ENCODE measurements around the gene HTR1D.
A peak's percentile ranks its signal among the peaks of the same experiment; 100 is the strongest.
"Not testable (repeated sequence)": the region's sequence is repeated elsewhere in the genome, so short reads cannot be mapped to it uniquely, and the experiment has no call there.

The HTR1D gene

GRCh38 chr1:23216771-23217420 lies 406 bp downstream of the HTR1D start:
- peak in 1 of 2 donors; percentile 21 for DNase-seq (ENCODE audit: low read depth in 2 of 2)

GRCh38 chr1:23215751-23216449 lies 1.4 kb downstream of the HTR1D start:
- DNase-seq (ENCODE audit: low read depth in 2 of 2), result no peak

- no peak for DNase-seq (ENCODE audit: low read depth in 2 of 2)
Measured at GRCh38 chr1:23215291-23215690, 2.0 kb downstream of the HTR1D start.

GRCh38 chr1:23214640-23215039 lies 2.7 kb downstream of the HTR1D start:
- DNase-seq (ENCODE audit: low read depth in 2 of 2), result no peak

- DNase-seq (ENCODE audit: low read depth in 2 of 2), result no peak
Measured at GRCh38 chr1:23211955-23212354, 5.3 kb downstream of the HTR1D start.

GRCh38 chr1:23210963-23211362 lies 6.3 kb downstream of the HTR1D start:
- DNase-seq (ENCODE audit: low read depth in 2 of 2), result no peak

- no peak for DNase-seq (ENCODE audit: low read depth in 2 of 2)
Measured at GRCh38 chr1:23210351-23210785, 6.9 kb downstream of the HTR1D start.

- DNase-seq (ENCODE audit: low read depth in 2 of 2), result no peak
Measured at GRCh38 chr1:23209770-23210169, 7.5 kb downstream of the HTR1D start.

- no peak for DNase-seq (ENCODE audit: low read depth in 2 of 2)
Measured at GRCh38 chr1:23208527-23208926, 8.8 kb downstream of the HTR1D start.

GRCh38 chr1:23207733-23208132 lies 9.6 kb downstream of the HTR1D start:
- not testable (repeated sequence) for DNase-seq (ENCODE audit: low read depth in 2 of 2)

GRCh38 chr1:23202263-23202749 lies 15.0 kb downstream of the HTR1D start:
- no peak for DNase-seq (ENCODE audit: low read depth in 2 of 2)

- no peak for DNase-seq (ENCODE audit: low read depth in 2 of 2)
Measured at GRCh38 chr1:23200883-23201282, 16.4 kb downstream of the HTR1D start.

GRCh38 chr1:23198373-23198772 lies 18.9 kb downstream of the HTR1D start:
- DNase-seq (ENCODE audit: low read depth in 2 of 2), result no peak

- DNase-seq (ENCODE audit: low read depth in 2 of 2), result no peak
Measured at GRCh38 chr1:23196627-23197328, 20.5 kb downstream of the HTR1D start.

- DNase-seq (ENCODE audit: low read depth in 2 of 2), result no peak
Measured at GRCh38 chr1:23194119-23194984, 22.9 kb downstream of the HTR1D start.

- no peak for DNase-seq (ENCODE audit: low read depth in 2 of 2)
Measured at GRCh38 chr1:23193391-23194118, 23.7 kb downstream of the HTR1D start.

GRCh38 chr1:23191199-23191598 lies 26.1 kb downstream of the HTR1D start:
- no peak for DNase-seq (ENCODE audit: low read depth in 2 of 2)

GRCh38 chr1:23188936-23189452 lies 28.3 kb downstream of the HTR1D start:
- DNase-seq (ENCODE audit: low read depth in 2 of 2), result not testable (repeated sequence)

GRCh38 chr1:23188434-23188884 lies 28.8 kb downstream of the HTR1D start:
- DNase-seq (ENCODE audit: low read depth in 2 of 2), result no peak

GRCh38 chr1:23187637-23188036 lies 29.7 kb downstream of the HTR1D start:
- DNase-seq (ENCODE audit: low read depth in 2 of 2), result no peak

- DNase-seq (ENCODE audit: low read depth in 2 of 2), result no peak
Measured at GRCh38 chr1:23185381-23185780, 31.9 kb downstream of the HTR1D start.

All from stimulated activated CD4-positive, alpha-beta T cell treated with anti-CD3 and anti-CD28 coated beads, Interleukin-1b, Interleukin-23, amount 100 ng/mL, for 1 hour (primary cell).